ENCODE measurements around the gene ZNF547. TPM values are rescaled to one million over a fixed set of nuclear protein-coding genes. Genes with fewer than 3 reads are reported as not detected.

ZNF547 gene
- total RNA-seq, 1 donor from 2014 or later: 2.3 TPM

Other genes starting within 250 kb of the ZNF547 start
- not detected in 2 replicates for gene USP29, start 243.6 kb upstream of the ZNF547 start, total RNA-seq
- gene ZIM3, start 218.3 kb upstream of the ZNF547 start, total RNA-seq: not detected in 2 replicates
- not detected in 2 replicates for gene DUXA, start 196.1 kb upstream of the ZNF547 start, total RNA-seq
- gene ZNF264, start 172.1 kb upstream of the ZNF547 start, total RNA-seq: 11.4 and 23.1 TPM in 2 replicates
- 0.13 and 0.38 TPM in 2 replicates for gene AURKC, start 132.5 kb upstream of the ZNF547 start, total RNA-seq
- gene ZNF805, start 122.9 kb upstream of the ZNF547 start, total RNA-seq: 19.8 and 25.3 TPM in 2 replicates
- 37.4 and 57.8 TPM in 2 replicates for gene ZNF460, start 83.1 kb upstream of the ZNF547 start, total RNA-seq
- gene ZNF543, start 43.1 kb upstream of the ZNF547 start, total RNA-seq: 7.8 and 10.1 TPM in 2 replicates
- gene ZNF304, start 12.3 kb upstream of the ZNF547 start, total RNA-seq: 8.1 and 10.7 TPM in 2 replicates
- gene TRAPPC2B, start within 50 bp of the ZNF547 start, total RNA-seq: 8.0 and 11.1 TPM in 2 replicates
- gene ZNF548, start 26.3 kb downstream of the ZNF547 start, total RNA-seq: 8.0 and 13.5 TPM in 2 replicates
- gene ZNF17, start 47.6 kb downstream of the ZNF547 start, total RNA-seq: 9.8 and 10.9 TPM in 2 replicates
- gene ZNF749, start 71.8 kb downstream of the ZNF547 start, total RNA-seq: 8.5 and 11.5 TPM in 2 replicates
- 0.13 and 0.51 TPM in 2 replicates for gene VN1R1, start 93.6 kb downstream of the ZNF547 start, total RNA-seq
- 13.1 and 14.7 TPM in 2 replicates for gene ZNF772, start 114.0 kb downstream of the ZNF547 start, total RNA-seq
- 7.7 and 14.9 TPM in 2 replicates for gene ZNF419, start 124.2 kb downstream of the ZNF547 start, total RNA-seq
- gene ZNF773, start 136.4 kb downstream of the ZNF547 start, total RNA-seq: 5.8 and 12.1 TPM in 2 replicates
- gene ZNF549, start 163.8 kb downstream of the ZNF547 start, total RNA-seq: 2.8 and 4.9 TPM in 2 replicates
- 4.2 and 7.3 TPM in 2 replicates for gene ZNF550, start 196.3 kb downstream of the ZNF547 start, total RNA-seq
- 2.7 and 4.6 TPM in 2 replicates for gene ZNF416, start 215.4 kb downstream of the ZNF547 start, total RNA-seq
- gene ZIK1, start 220.6 kb downstream of the ZNF547 start, total RNA-seq: 3.9 and 7.7 TPM in 2 replicates
- 3.9 and 4.7 TPM in 2 replicates for gene ZNF530, start 236.3 kb downstream of the ZNF547 start, total RNA-seq